GM19023 (cell line): ENCODE results near the gene MND1.
"Not testable (repeated sequence)": the region's sequence is repeated elsewhere in the genome, so short reads cannot be mapped to it uniquely, and the experiment has no call there.

ENCODE experiments used
- ATAC-seq: cut with Tn5 transposase; IDR thresholded peaks from one replicate; pipeline ENCODE4 v1.9.1; 2021; ENCODE audit warnings: mild to moderate bottlenecking, moderate library complexity; ENCODE audit not compliant: unreplicated experiment

MND1 gene

DNA sequence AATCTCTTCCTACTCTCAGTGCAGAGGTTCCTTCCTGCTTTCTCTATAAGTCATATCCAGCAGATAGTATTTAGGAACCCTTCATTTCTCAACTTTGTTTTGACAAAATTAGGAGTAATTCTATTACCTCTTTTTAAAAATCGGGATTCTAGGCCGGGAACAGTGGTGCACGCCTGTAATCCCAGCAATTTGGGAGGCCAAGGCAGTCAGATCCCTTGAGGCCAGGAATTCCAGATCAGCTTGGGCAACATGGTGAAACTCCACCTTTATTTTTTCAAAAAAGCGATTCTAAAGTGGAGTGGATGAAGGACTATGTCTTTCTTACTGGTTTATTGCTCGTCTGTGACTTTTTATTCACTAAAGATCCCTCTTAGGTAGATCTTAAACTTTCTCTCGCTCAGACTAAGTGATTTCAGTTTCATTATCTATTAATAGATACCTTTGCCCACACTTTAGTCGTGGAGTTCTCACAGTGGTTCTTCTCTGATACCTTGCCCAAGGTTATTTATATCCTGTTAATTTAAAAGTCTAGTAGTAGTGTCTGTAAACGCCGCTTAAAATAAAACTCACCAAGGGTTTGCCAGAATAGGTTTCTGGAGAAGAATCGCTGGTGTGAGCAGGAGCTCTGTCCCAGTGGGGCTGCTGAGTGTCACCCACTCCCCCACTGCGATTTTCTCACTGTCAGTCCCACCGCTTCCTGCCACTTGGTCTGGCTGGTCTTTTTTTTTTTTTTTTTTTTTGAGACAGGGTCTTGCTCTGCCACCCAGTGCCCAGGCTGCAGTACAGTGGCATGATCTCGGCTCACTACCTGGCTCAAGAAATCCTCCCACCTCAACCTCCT lies 94.6 kb downstream of the MND1 start:
- peak; percentile 65 for ATAC-seq

GRCh38 chr4:153439831-153440230 lies 95.3 kb downstream of the MND1 start:
- ATAC-seq = no peak

- ATAC-seq = no peak
These were observed 96.0 kb downstream of the MND1 start for GRCh38 chr4:153440475-153440874.

DNA sequence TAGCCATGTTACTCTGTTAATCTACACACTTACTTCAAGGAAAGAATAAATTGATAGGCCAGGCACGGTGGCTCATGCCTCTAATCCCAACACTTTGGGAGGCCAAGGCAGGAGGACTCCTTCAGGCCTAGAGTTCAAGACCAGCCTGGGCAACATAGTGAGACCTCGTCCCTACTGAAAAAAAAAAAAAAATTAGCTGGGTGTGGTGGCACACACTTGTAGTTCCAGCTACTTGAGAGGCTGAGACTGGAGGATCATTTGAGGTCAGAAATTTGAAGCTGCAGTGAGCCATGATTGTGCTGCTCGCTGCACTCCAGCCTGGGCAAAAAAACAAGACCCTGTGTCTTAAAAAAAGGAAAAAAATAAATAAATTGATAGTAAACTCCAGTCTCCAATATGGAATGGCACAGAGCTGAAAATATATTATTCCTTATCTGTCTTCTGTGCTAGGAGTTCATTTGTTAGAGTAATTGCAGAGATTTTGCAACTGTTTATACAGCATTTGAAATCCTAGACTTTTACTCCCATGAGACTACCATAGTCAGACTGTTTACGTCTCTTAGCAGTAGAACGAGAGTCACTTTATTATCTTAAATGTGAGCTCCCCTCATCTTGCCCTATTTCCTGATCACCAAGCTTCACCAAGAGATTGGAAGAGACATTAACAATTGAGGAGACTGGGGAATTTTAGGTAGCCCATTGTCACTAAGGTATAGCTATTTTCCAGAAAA lies 102.9 kb downstream of the MND1 start:
- no peak for ATAC-seq

GRCh38 chr4:153448003-153448731 lies 103.7 kb downstream of the MND1 start:
- ATAC-seq = no peak

DNA sequence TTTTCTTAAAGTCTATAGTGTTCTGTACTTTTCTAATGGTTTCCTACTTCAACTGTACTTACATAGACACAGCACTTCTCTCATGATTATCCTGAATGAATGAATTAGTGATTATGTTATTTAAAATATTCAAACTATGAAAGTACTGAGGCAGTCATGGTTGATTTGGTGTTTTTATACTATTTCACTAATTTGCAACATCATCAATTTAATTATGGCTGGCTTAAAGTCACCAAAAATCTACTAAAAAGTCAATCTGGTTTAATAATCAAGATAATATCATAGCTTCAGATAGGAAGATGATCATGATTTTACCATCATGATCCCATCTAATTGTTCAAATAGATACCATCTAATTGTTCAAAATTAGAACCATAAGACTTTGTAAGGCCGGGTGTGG lies 104.8 kb downstream of the MND1 start:
- ATAC-seq = no peak

DNA sequence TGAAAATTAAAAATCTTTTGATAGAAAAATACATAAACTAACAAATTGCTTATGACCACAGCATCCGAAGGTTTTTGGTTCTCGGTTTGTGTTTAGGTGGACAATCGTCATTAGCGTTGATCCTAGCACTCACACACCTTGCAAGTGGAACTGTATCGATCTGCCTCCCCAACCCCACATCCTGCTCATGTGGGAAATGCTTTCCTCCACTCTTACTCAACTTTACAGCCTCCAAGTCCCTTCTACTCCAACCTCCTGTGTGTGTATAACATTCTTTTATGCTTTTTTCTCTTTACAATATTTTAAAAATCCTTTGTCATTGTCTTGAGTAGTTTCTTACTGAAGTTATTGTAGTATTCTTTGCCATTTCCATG lies 106.0 kb downstream of the MND1 start:
- ATAC-seq = no peak

- not testable (repeated sequence) for ATAC-seq
These were observed 106.7 kb downstream of the MND1 start for GRCh38 chr4:153451145-153451544.

- no peak for ATAC-seq
These were observed 107.6 kb downstream of the MND1 start for GRCh38 chr4:153451911-153452657.

GRCh38 chr4:153452658-153453378 lies 108.3 kb downstream of the MND1 start:
- no peak for ATAC-seq

DNA sequence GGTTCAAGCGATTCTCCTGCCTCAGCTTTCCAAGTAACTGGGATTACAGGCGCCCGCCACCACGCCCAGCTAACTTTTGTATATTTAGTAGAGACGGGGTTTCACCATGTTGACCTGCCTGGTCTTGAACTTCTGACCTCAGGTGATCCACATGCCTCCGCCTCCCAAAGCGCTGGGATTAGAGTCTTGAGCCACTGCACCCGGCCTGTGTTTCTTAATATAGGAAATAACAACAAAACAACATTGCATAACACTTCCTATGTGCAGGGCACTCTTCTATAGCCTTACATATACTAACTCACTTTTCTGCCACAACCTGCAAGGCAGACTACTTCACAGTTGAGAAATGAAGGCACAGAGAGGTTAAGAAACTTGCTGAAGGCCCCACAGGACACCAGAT lies 108.9 kb downstream of the MND1 start:
- ATAC-seq = no peak

DNA sequence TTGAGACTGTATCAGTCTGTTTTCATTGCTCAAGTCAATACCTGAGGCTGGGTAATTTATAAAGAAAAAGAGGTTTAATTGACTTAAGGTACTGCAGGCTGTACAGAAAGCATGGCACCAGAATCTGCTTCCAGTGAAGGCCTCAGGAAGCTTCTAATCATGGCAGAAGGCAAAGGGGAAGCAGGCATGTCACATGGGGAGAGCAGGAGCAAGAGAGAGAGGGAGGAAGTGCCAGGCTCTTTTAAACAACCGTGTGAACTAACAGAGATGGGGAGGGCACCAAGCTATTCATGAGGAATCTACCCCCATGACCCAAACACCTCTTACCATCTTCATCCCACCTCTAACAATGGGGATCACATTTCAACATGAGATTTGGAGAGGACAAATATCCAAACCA lies 114.5 kb downstream of the MND1 start:
- ATAC-seq = no peak

DNA sequence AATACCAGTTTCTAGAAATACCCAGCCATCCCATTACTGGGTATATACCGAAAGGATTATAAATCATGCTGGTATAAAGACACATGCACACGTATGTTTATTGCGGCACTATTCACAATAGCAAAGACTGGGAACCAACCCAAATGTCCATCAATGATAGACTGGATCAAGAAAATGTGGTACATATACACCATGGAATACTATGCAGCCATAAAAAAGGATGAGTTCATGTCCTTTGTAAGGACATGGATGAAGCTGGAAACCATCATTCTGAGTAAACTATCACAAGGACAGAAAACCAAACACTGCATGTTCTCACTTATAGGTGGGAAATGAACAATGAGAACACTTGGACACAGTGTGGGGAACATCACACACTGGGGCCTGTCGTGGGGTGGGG lies 117.1 kb downstream of the MND1 start:
- not testable (repeated sequence) for ATAC-seq

DNA sequence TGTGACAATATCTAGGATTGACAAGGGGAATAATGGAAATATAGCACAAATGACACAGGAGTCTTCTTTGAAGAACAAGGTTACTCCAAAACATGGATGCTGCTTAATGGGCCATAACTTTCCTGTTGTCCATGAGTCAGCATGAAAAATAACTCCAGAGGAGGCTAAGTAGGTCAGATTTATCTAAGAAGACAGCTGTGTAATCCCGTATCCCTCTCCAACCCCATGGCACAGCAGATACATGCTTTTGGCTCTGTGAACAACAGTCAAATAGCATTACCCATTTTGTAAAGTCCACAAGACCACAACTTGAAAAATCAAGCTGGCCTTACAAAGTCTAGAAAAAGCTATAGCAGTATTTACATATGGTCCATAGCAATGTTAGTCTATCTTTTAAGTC lies 119.6 kb downstream of the MND1 start:
- ATAC-seq = no peak
